Skeletal muscle tissue (tissue), 4 donors: ENCODE data around the gene EED. TPM values are rescaled to one million over a fixed set of nuclear protein-coding genes. Genes with fewer than 3 reads are reported as not detected.
"Not testable (repeated sequence)": the region's sequence is repeated elsewhere in the genome, so short reads cannot be mapped to it uniquely, and the experiment has no call there.

Experiments
- H3K27ac ChIP-seq: one replicate; pipeline ENCODE4 v1.7.0; 2013; ENCODE audit warnings: mild to moderate bottlenecking, low read depth, low read length, inconsistent platforms
- H3K27me3 ChIP-seq, 3 donors: one replicate each; pipeline ENCODE4 v1.7.0; 2013; ENCODE audit warnings: low read length in 3 of 3; ENCODE audit not compliant: control insufficient read depth in 3 of 3, insufficient read depth in 3 of 3
- H3K36me3 ChIP-seq, 3 donors: one replicate each; pipeline ENCODE4 v1.7.0; 2013; ENCODE audit warnings: low read length in 3 of 3; ENCODE audit not compliant: control insufficient read depth in 3 of 3, insufficient read depth in 3 of 3
- H3K4me1 ChIP-seq, 3 donors: one replicate each; pipeline ENCODE4 v1.7.0; 2013; ENCODE audit warnings: low read length in 3 of 3, mild to moderate bottlenecking in 3 of 3; ENCODE audit not compliant: control insufficient read depth in 3 of 3, insufficient read depth in 3 of 3
- H3K4me3 ChIP-seq, 3 donors: one replicate each; pipeline ENCODE4 v1.7.0; 2013; ENCODE audit warnings: low read length in 3 of 3
- H3K9ac ChIP-seq, 3 donors: one replicate each; pipeline ENCODE4 v1.7.0; 2013; ENCODE audit warnings: low read length in 3 of 3, mild to moderate bottlenecking in 3 of 3, moderate library complexity in 2 of 3, low read depth in 1 of 3
- H3K9me3 ChIP-seq, 3 donors: one replicate each; pipeline ENCODE4 v1.7.0; 2013; ENCODE audit warnings: low read length in 3 of 3; ENCODE audit not compliant: control insufficient read depth in 3 of 3
- total RNA-seq: library from RNA; depleted of rRNA; stranded (reverse); fragments of >200 nt; gene quantifications from one replicate; pipeline ENCODE4 v1.2.3, GENCODE V29; 2014
- donor health status: Osteomylitis.

The EED gene
- total RNA-seq, 1 donor from 2014 or later: 23.5 TPM

GRCh38 chr11:86218125-86219084 lies 26.1 kb upstream of the EED start:
- no peak overlapping the region for H3K27ac ChIP-seq

GRCh38 chr11:86219311-86220193 lies 25.0 kb upstream of the EED start:
- no peak overlapping the region for H3K9ac ChIP-seq
- no peak overlapping the region for H3K27ac ChIP-seq
- no peaks in the 10 kb centered on the region for H3K36me3 ChIP-seq
- no peak overlapping the region for H3K4me3 ChIP-seq
- H3K9me3 ChIP-seq: no peaks in the 10 kb centered on the region
- peaks cover 4 to 8% (median 4%) of the 10 kb centered on the region in 3 donors for H3K4me1 ChIP-seq
- no peaks in the 10 kb centered on the region for H3K27me3 ChIP-seq

More at GRCh38 chr11:86218125-86219084, 26.1 kb upstream of the EED start:
- Histone ChIP-seq H3K36me3 (no peaks in the 10 kb centered on the region), H3K4me1 (peaks cover 4 to 8% (median 4%) of the 10 kb centered on the region in 3 donors), H3K27me3 (no peaks in the 10 kb centered on the region), H3K9me3 (no peaks in the 10 kb centered on the region), H3K4me3 (peak overlapping the region; percentile 49 to 68 (median 50)), H3K9ac (peak overlapping the region; percentile 9 to 54 (median 29))

GRCh38 chr11:86220653-86221052 lies 23.9 kb upstream of the EED start:
- Histone ChIP-seq H3K4me3 (no peak overlapping the region), H3K36me3 (no peaks in the 10 kb centered on the region), H3K9ac (no peak overlapping the region), H3K27me3 (no peaks in the 10 kb centered on the region), H3K9me3 (no peaks in the 10 kb centered on the region), H3K27ac (no peak overlapping the region), H3K4me1 (peaks cover 4 to 8% (median 4%) of the 10 kb centered on the region in 3 donors)

GRCh38 chr11:86222081-86222480 lies 22.5 kb upstream of the EED start:
- no peak overlapping the region for H3K27ac ChIP-seq

GRCh38 chr11:86224575-86224974 lies 20.0 kb upstream of the EED start:
- not testable (repeated sequence) for H3K36me3 ChIP-seq, H3K4me3 ChIP-seq, H3K9me3 ChIP-seq, H3K27me3 ChIP-seq, H3K4me1 ChIP-seq, H3K27ac ChIP-seq, H3K9ac ChIP-seq

More at GRCh38 chr11:86222081-86222480, 22.5 kb upstream of the EED start:
- no peaks in the 10 kb centered on the region for H3K9me3 ChIP-seq
- H3K9ac ChIP-seq: no peak overlapping the region
- peaks cover 4 to 8% (median 4%) of the 10 kb centered on the region in 3 donors for H3K4me1 ChIP-seq
- no peaks in the 10 kb centered on the region for H3K27me3 ChIP-seq
- H3K36me3 ChIP-seq: no peaks in the 10 kb centered on the region
- H3K4me3 ChIP-seq: no peak overlapping the region

GRCh38 chr11:86225344-86225743 lies 19.2 kb upstream of the EED start:
- not testable (repeated sequence) for H3K4me3 ChIP-seq, H3K4me1 ChIP-seq, H3K27me3 ChIP-seq, H3K36me3 ChIP-seq, H3K27ac ChIP-seq, H3K9me3 ChIP-seq, H3K9ac ChIP-seq

- no peaks in the 10 kb centered on the region for H3K4me1 ChIP-seq
- no peaks in the 10 kb centered on the region for H3K27me3 ChIP-seq
- no peak overlapping the region for H3K27ac ChIP-seq
- H3K9me3 ChIP-seq: no peaks in the 10 kb centered on the region
- no peaks in the 10 kb centered on the region for H3K36me3 ChIP-seq
- H3K4me3 ChIP-seq: no peak overlapping the region
- H3K9ac ChIP-seq: no peak overlapping the region
Measured at GRCh38 chr11:86228269-86229038, 16.1 kb upstream of the EED start.

- not testable (repeated sequence) for H3K36me3 ChIP-seq, H3K9me3 ChIP-seq, H3K4me3 ChIP-seq, H3K27me3 ChIP-seq, H3K27ac ChIP-seq, H3K9ac ChIP-seq, H3K4me1 ChIP-seq
Measured at GRCh38 chr11:86229039-86229330, 15.6 kb upstream of the EED start.

GRCh38 chr11:86230179-86230804 lies 14.3 kb upstream of the EED start:
- Histone ChIP-seq H3K9me3 (no peaks in the 10 kb centered on the region), H3K4me1 (no peaks in the 10 kb centered on the region), H3K9ac (no peak overlapping the region), H3K36me3 (no peaks in the 10 kb centered on the region), H3K27me3 (no peaks in the 10 kb centered on the region), H3K27ac (no peak overlapping the region), H3K4me3 (no peak overlapping the region)
